GM18511 (cell line): ENCODE data around the gene PLGRKT.
"Not testable (repeated sequence)": the region's sequence is repeated elsewhere in the genome, so short reads cannot be mapped to it uniquely, and the experiment has no call there.

Experiments used
- ATAC-seq: cut with Tn5 transposase; IDR thresholded peaks from one replicate; pipeline ENCODE4 v1.9.1; 2021; ENCODE audit warnings: mild to moderate bottlenecking, moderate library complexity; ENCODE audit not compliant: unreplicated experiment

PLGRKT gene, protein sequence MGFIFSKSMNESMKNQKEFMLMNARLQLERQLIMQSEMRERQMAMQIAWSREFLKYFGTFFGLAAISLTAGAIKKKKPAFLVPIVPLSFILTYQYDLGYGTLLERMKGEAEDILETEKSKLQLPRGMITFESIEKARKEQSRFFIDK

DNA sequence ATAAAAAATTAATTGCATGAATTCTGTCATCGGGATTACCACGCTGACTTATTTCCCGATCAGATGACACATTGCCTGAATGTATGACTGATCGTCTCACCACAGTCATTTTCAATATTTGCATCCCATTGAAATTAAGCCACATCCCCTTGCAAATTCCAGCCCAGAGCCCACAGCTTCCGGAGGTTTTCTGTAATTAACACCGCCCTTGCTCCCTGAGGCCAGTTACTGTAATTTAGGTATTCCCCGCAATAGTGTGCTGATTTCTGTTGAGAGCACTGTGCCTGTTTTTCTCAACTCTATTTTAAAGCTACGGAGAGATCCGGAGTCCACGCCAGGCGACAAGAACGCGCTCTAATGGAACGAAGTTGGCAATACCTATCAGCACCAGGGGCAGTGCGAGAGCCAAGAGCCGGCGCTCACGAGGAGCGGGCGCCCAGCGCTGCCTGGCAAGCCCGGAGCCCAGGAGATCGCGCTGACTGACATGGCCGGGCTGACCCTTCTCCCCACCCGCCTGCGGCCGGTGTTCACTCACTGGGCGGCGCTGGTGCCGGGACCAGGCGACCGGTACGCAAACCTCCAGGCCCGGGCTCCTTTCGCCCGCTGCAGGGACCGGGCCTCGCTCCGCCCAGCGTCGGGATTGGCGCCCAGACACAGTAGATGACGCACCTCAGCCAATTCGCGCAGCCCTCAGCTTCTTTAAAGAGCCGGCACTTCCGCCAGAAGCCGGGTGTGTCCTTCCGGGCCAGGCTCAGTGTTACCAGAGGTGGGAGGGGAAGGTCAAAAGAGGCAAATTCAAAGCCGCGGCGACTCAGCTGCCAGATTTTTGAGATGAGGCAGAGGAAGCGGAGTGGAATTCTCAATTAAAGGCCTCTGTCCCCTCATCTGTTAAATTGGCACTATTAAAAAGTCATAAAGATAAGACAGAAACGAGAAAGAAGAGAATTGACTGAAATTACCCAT is at the start of gene PLGRKT:
PLGRKT (minus strand) TSS at position 672 of the 963 bp plus-strand sequence. CDS start 5,948 bp downstream, outside the sequence.
- ATAC-seq, result peak; percentile 86

DNA sequence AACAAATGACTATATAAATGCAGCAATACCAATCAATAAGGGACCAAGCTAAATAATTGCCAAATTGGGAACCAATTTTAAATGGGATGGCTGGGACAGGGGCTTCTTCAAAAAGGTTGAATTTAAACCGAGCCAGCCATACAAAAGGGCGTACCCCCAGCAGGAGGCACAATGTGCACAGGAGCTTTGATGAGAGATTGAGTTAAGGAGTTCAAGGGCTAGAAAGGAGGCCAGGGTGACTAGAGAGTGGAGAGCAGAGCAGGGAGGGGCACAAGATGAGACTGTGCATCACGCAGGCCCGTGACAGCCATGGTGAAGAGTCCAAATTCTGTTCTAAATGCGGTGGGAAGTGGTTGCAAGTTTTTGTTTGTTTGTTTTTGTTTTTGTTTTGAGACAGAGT is 49.3 kb upstream of the PLGRKT start:
- no peak for ATAC-seq

DNA sequence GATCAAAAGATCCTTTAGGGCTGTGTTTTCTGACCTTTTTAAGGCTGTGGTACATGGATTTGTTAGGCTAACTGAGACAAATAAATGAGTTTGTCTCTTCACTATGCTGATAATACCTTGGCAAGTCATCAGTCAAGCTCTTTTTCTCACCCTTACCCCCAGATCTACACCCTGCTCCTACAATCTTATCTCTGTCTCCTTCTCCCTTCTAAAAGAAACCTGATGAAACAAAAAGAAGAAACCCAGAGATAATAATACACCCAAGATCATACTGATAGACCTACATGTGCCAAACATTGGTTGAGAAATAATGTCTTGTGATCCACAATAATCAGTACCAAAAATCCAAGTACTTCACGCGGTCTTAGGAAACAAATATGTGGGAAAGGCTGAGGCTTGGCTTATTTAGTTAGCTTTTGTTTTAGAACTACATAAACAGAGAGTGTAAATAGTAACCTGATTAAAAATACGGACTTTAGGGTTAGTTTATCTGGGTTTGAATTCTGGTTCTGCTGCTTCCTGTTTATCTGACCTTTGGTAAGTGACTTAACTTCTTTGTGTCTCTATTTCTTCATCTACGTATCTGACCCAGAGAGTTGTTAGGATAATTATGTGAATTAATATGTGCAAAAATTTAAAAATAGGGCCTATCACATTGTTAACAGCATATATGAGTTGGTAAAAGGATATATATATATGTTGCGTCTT is 47.8 kb upstream of the PLGRKT start:
- ATAC-seq, result no peak

DNA sequence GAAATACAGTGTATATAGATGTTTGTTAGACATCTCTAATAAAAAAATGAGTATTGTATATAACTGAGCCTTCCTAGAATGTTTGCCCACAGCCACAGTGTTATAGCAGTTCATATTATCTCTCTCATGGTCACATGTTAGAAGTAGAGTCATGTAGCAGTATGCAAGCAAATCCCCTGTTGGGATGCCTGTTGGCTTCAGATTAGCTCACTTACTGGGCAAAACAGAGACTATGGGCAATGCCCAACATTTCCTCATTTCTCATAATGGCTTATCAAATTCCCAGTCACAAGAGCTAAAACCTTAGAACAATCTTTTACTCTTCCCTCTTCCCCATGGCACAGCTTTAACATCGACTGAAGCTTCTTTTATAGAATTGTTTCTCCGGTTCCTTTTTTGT is 45.6 kb upstream of the PLGRKT start:
- ATAC-seq, result no peak

DNA sequence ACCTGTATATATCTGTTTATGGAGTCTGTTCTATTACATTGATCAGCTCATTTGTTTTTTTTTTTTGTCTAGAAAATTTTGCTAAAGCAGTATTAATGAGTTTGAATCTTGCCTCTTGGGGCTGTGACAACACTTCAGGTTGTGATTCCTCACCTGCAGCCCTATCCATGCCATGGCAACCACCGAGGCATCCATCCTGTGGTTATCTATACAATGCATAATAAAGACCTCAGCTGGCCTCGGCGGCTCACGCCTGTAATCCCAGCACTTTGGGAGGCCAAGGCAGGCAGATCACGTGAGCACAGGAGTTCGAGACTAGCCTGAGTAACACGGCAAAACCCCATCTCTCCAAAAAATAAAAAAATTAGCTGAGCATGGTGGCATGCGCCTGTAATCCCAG is 44.5 kb upstream of the PLGRKT start:
- no peak for ATAC-seq

DNA sequence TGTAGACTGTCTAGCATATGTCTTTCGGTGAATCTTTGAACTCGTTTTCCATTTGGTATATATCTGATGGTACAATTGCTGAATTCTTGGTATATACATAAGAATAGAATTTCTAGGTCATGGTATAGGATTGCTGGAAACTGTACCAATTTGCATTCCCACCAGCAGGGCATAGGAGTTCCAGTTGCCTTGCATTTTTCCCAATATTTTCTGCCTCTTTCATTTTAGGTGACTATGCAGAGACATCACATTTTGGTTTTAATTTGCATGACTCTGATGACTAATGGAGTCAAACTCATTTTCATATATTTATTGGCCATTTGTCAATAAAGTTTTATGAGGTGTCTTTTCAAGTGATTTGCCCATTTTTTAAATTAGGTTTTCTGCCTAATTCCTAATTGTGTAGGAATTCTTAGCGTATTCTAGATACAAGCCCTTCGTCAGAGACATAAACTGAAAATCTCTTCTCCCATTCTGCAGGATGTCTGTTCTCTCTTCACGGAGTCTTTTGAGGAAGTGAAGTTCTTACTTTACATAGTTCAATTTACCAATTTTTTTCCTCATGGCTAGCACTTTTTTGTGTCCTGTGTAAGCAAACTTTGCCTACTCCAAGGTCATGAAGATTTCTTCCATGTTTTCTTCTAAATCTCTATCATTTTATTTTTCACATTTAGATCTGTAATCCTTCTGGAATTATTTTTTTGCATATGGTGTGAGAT is 43.8 kb upstream of the PLGRKT start:
- no peak for ATAC-seq

DNA sequence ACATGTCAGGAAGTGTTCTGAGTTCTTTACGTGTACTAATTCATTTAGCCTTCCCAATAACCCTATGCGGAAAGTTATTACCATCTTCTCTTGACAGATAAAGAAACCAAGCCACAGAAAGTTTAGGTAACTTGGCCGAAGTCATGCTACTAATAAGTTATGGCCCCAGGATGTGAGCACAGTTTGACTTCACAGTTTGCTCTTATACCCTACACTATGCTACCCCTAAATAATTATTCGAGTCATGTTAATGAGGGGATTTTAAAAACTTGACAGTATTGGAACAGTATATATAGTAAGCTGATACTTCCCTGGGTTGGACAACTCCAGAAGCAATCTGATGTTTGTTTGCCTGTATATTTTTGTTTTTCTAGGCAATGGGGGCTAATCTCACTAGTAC is 43.2 kb upstream of the PLGRKT start:
- ATAC-seq, result no peak

DNA sequence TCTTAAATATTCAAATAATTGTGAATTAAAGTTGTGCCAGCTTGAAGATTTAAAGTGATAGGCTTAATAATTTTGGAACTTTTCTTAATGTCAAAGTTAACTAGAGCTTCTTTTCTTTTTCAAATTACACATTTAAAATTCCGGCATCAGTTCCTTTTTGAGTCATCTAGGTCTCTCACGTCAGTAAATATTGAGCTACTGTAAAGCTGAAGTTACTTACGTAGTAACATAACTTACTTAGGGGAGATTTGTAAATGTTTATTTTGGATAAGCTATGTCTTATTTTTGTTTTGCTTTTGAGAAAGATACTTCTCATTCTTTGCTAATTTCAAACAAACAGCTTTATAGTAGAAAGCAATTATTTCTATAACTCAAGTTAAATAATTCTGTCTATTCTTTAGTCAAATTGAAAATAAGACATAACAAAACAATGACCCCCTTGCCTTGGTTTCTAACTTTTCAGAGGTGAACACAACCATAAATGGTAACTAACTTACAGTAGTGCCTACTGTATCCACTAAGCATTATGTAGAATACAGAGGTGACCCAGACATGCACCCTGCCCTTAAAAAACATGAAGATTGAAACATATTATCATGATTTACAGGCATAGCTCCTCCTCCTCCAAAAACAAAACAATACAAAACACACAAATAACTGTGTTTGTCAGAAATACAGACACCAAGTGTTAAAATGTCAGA is 42.4 kb upstream of the PLGRKT start:
- peak; percentile 72 for ATAC-seq

DNA sequence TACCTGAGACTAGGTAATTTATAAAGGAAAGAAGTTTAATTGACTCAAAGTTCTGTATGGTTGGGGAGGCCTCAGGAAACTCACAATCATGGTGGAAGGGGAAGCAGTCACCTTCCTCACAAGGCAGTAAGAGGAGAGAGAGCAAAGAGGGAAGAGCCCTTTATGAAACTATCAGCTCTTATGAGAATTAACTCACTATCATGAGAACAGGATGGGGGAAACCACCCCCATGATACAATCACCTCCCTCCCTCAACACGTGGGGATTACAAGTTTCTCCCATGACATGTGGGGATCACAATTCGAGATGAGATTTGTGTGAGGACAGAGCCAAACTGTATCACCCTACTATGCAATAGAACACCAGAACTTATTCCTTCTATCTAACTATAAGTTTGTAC is 40.5 kb upstream of the PLGRKT start:
- ATAC-seq, result no peak

DNA sequence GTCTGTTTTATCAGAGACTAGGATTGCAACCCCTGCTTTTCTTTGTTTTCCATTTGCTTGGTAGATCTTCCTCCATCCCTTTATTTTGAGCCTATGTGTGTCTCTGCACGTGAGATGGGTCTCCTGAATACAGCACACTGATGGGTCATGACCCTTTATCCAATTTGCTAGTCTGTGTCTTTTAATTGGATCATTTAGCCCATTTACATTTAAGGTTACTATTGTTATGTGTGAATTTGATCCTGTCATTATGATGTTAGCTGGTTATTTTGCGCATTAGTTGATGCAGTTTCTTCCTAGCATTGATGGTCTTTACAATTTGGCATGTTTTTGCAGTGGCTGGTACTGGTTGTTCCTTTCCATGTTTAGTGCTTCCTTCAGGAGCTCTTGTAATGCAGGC is 37.9 kb upstream of the PLGRKT start:
- ATAC-seq, result not testable (repeated sequence)

DNA sequence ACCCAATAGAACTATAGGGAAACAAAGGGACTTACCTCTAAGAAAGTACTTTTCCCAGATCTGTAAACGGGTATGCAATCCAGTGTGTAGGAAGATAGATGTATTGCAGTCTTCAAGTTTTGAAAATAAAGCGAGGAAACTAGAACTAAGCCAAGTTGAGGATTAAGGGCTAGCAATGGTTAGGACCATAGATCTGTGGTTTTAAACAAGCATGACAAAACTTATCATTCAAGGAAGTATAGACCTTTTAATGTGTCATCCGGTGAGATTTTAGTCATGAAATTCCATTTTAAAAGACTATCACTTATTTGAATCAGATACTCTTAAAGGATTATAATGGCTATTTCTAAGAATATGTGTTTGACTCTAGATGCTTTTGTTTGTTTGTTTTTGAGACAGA is 33.1 kb upstream of the PLGRKT start:
- no peak for ATAC-seq

DNA sequence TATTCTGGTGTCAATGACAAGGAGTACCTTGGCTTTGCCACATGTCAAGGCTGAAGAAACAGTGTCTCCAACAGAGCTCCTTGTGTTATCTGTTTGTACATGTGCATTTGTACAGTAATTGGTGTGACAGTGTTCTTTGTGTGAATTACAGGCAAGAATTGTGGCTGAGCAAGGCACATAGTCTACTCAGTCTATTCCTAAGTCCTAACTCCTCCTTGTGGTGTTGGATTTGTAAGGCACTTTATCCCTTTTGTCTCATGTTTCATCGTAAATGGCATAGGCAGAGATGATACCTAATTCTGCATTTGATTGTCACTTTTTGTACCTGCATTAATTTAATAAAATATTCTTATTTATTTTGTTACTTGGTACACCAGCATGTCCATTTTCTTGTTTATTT is 32.4 kb upstream of the PLGRKT start:
- ATAC-seq, result no peak

DNA sequence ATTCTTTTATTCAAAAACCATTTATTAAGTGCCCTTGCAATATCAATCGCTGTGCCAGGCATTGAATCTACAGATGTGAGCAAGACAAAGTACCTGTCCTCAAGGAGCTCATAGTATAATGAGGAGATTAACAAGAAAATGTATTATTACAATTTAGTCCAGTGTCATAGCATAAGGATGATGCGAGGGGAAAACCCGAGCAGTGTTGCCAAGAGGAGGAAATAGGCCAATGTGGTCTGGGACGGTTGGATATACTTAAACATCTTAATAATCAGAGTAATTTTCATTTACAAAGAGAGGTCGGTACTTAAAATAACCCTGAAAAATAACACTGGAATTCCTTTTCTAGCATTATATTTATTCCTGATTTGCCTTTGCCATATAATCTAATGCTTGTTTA is 31.1 kb upstream of the PLGRKT start:
- ATAC-seq, result no peak

DNA sequence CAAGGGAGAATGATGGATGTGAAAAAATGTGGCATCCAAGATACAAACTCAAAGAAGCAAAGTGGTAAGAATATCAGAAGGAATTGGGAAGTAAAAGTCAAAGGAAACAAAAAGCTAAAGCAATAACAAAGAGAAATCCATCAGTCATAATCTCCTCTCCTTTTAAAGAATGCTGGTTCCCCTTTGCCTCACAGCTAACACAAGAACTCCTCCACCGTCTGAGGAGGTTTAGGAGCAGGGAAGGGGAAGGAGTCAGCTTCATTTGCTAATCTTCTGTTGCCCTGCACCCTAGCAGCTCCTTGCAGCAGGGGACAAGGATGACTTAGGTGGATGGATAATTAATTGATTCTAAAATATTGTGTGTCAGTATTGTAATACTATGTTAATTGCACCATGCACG is 29.0 kb upstream of the PLGRKT start:
- ATAC-seq, result no peak

DNA sequence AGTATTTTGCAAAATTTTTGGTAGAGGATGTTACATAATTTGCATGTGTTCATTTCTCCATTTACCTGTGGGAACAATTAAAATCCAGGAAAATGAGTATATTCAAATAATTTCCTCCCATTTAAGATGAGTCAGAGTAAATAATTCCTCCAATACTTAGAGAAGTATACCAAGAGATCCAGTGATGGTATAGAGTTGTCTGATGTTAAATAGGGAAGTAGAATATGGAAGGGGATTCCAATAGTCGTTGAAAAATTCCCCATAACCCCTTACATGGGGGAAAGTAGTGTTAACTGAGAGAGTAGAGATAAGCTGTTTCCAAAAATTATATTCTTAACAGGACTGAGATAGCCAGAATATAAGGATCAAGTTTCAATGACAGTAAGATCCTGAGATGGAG is 28.3 kb upstream of the PLGRKT start:
- no peak for ATAC-seq

DNA sequence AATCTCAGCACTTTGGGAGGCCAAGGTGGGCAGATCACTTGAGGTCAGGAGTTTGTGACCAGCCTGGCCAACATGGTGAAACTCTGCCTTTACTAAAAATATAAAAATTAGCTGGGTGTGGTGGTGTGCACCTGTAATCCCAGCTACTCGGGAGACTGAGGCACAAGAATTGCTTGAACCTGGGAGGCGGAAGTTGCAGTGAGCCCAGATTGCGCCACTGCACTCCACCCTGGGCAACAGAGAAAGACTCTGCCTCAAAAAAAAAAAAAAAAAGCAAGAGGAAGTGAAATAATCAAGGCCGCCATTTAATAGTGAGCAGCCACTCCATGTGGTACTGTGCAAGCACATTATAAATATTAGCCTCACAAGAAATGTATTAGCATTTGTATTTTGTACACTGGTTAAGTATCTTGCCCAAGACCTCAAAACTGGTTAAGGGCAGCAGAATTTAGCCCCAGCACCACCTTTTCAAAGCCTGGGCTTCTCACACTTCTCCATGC is 27.2 kb upstream of the PLGRKT start:
- ATAC-seq, result not testable (repeated sequence)

DNA sequence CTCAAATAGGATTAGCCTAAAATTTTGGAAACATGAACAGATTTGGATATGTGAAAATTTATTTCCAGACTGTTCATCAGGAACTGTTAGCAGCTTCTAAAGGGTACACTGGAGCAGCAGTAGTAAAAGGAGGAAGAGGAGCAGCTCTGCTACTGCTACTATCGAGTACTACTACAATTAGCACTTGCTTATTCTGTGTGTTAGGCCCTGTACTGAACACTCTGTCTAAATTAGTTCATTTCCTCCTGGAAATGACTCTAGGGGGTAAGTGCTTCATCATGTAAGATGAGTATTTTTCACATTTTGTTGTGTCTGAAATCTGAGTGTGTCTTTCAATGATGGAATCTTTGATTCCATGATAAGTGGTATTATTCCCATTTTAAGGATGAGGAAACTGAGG is 22.4 kb upstream of the PLGRKT start:
- no peak for ATAC-seq

DNA sequence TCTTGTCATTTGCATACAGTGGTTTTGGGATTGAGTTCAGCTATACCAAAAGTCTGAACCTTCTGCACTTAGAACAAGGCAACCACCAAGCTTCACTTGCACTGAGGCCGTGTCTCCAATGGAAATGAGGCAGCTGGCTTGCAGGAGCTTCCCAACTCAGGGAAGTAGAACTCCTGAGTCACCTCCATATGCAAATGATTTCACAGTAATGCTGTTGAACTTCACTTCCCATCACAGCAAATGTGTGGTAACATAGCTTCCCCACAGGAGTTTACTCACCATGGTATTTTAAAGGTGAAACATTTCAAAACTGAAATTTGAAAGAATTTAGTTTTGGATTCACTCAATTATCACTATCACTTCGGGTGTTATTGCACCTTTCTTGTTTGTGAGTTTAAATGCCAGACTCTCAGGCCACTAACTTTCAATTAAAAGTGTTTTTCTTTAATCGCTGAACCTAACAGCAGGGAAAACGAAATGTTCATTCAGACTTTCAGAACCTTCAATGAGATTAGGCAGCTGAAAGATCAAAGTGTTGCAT is 21.6 kb upstream of the PLGRKT start:
- ATAC-seq, result peak; percentile 58

DNA sequence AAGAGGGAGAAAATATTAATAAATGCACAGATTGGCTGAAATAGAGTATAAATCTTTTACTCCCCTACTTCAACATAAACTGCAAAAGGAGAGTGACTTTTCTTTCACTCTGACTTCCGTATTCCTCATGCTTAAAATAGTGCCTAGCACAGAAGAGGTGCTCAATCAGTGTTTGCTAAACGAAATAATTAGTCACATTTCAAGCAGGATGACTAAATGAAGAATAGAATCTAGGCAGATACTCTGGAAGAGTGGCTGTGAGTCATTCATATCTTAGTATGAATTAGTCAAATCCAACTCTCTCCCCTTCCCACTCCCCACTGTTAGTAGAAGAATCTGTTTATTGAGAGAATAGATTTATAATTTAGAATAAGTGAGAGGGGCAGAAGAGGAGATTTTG is 17.5 kb upstream of the PLGRKT start:
- no peak for ATAC-seq

DNA sequence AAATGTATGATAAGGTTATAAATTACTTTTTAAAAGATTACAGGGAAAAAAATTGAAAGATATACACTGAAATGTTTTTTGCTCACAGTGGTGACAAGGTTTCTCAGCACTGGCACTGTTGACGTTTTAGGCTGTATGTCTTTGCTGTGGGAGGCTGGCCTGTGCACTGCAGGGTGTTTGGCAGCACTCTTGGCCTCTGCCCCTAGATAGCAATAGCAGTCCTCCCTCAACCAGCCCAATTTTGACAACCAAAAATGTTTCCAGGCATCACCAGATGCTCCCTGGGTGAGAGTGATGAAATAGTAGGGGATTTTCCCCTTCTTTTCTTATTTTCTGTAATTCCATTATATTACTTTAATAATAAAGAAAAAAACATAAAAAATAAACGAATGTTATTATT is 15.9 kb upstream of the PLGRKT start:
- no peak for ATAC-seq
